Measurements from ENCODE around the gene STX19. TPM values are rescaled to one million over a fixed set of nuclear protein-coding genes. Genes with fewer than 3 reads are reported as not detected.

STX19 gene
- total RNA-seq, 1 experiment from 2014 or later, result not detected

Other genes starting within 250 kb of the STX19 start
- 5.5 and 5.8 TPM in 2 replicates for gene PROS1, start 54.7 kb downstream of the STX19 start, total RNA-seq (2014; rRNA removed)
- 10.7 and 12.6 TPM in 2 replicates for gene ARL13B, start 48.4 kb downstream of the STX19 start, total RNA-seq (2014; rRNA removed)
- gene DHFR2, start 34.3 kb upstream of the STX19 start, total RNA-seq (2014; rRNA removed), result 2.2 and 2.6 TPM in 2 replicates
- gene NSUN3, start 34.5 kb upstream of the STX19 start, total RNA-seq (2014; rRNA removed), result 4.4 and 5.3 TPM in 2 replicates